GM20431 (cell line): ENCODE data around the gene ASIP.
"Not testable (repeated sequence)": the region's sequence is repeated elsewhere in the genome, so short reads cannot be mapped to it uniquely, and the experiment has no call there.

ENCODE experiments used
- in situ Hi-C: fragments of 300-500 bp; cut with MseI, MboI; formaldehyde crosslinking; loops from one replicate; pipeline ENCODE4 v1.15.0; 2020; ENCODE audit warnings: low sequenced_read_pairs; ENCODE audit not compliant: unreplicated experiment

Gene ASIP

GRCh38 chr20:34240693-34241615, at the start of gene ASIP:
Gene ASIP, plus strand, starts transcription at chr20:34241423. Its CDS starts 18,952 bp downstream, at chr20:34260375.
- in situ Hi-C loops = no loop called here

GRCh38 chr20:34193051-34193450, 48.2 kb upstream of the ASIP start:
- in situ Hi-C loops = no loop called here

DNA sequence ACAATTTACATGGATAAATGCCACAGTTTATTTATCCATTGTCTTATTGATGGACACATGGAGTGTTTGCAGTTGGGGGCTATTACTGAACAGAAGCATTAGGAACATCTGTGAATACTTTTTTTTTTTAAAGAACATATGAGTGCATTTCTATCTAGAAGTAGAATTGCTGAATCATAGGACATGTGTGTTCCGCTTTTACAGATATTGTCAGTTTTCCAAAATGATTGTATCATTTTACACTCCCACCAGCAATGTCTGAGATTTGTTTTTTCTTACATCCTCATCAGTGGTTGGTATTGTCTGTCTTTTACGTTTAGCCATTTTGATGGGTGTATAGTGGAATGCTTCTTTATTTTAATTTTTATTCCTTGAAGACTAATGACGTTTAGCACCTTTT, 42.0 kb upstream of the ASIP start:
- in situ Hi-C loops = no loop called here

GRCh38 chr20:34200023-34200422, 41.2 kb upstream of the ASIP start:
- in situ Hi-C loops = no loop called here

- in situ Hi-C loops = no loop called here
These were observed 39.7 kb upstream of the ASIP start for GRCh38 chr20:34201531-34201930.

- in situ Hi-C loops = not testable (repeated sequence)
These were observed 35.9 kb upstream of the ASIP start for GRCh38 chr20:34205172-34205880.

- in situ Hi-C loops = no loop called here
These were observed 32.1 kb upstream of the ASIP start for GRCh38 chr20:34209111-34209510.

GRCh38 chr20:34210271-34210670, 31.0 kb upstream of the ASIP start:
- in situ Hi-C loops = no loop called here

GRCh38 chr20:34211591-34211990, 29.6 kb upstream of the ASIP start:
- in situ Hi-C loops = no loop called here

DNA sequence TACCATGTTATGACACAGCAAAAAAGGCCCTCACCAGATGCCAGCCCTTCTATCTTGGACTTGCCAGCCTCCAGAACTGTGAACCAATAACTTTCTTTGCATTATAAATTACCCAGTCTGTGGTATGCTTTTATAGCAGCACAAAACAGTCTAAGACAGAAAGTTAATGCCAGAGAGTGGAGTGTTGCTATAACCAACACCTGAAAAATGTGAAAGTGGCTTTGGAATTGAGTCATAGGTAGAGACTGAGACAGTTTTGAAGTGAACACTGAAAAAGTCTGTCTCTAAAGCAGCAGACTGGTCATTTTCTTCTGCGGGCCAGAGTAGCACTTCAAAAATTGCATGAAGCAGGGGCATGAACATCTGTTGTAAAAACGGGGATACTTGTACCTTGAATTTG, 28.0 kb upstream of the ASIP start:
- in situ Hi-C loops = no loop called here

DNA sequence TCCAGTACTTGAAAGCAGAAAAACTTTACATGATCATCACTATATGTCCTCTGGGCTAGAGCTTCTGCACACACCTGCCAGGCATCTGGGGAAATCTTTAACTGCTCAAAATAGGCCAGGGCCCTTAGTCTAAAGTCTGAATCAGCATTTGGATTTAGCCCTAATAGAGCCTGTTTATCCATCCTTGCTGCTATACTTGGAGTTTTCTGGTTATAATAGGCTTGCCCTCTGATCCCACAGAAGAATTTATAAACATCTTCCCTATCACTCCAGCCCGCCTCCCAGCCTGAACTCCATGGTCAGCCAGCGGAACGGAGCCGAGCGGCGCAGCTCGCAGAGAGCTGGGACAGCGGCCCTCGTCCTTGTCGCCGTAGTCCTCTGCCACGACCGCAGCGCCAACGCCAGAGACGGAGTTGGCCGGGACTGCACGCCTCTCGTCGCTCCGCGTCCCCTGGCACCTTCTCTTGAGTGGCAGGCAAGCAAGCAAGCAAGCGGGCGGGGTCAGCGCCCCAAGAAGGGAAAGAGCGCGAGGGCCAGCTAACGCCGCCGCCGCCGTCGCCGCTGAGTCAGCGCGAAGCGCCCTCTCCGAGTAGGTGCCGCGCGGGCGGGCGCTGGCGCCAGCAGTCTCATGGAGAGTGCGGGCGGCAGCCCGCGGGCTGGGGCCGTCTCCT, 25.4 kb upstream of the ASIP start:
- in situ Hi-C loops = no loop called here

DNA sequence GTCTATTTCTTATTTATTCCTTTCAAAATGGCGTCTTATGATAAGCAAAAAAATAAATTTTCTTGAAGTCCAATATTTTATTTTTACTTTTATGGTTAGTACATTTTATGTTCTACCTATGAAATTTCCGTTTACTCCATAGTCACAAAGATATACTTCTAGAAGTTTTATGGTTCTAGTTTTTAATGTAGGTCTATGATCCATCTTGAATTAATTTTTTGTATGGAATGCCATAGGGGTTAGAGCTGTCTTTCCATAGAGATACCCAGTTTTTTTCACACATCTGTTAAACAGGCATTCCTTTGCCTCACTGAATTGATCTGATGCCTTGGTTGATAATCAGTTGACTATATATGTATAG, 24.9 kb upstream of the ASIP start:
- in situ Hi-C loops = no loop called here

DNA sequence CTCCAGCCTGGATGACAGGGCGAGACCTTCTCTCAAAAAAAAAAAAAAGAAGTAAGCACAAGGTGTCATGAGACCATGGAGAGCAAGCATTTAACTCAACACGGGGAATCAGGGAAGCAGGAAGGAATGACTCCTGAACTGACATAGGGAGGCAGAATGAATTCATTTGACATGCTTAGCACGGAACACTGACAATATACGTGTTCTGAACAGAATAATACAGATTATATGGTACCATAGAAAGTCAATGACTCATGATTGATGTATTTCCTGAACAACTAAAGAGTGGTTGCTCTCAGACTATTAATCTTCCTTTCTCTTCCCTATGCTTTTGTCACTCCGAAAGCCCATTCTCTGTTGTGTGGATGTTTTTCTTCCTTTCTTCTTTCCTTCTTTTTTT, 20.7 kb upstream of the ASIP start:
- in situ Hi-C loops = no loop called here

GRCh38 chr20:34222208-34222607, 19.0 kb upstream of the ASIP start:
- in situ Hi-C loops = no loop called here

DNA sequence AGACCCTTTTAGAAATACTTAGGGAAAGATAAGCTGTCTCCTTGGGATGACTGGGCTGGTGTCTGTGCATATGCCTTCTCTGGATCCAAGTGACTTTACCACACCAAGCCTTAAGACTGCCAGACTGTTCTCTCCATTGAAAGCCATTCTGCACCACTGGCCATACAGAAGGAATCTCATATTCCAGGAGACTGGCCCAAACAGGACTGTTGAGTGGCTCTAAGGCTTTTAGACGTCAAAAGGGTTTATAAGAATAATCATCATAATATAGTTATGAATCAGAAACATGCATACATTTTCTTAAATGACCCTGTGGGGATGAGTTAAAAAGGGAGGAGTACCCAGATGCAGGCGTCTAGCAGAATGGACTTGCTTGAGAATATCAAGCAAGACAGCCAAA, 17.0 kb upstream of the ASIP start:
- in situ Hi-C loops = not testable (repeated sequence)

- in situ Hi-C loops = no loop called here
These were observed 9.6 kb upstream of the ASIP start for GRCh38 chr20:34231634-34232033.

DNA sequence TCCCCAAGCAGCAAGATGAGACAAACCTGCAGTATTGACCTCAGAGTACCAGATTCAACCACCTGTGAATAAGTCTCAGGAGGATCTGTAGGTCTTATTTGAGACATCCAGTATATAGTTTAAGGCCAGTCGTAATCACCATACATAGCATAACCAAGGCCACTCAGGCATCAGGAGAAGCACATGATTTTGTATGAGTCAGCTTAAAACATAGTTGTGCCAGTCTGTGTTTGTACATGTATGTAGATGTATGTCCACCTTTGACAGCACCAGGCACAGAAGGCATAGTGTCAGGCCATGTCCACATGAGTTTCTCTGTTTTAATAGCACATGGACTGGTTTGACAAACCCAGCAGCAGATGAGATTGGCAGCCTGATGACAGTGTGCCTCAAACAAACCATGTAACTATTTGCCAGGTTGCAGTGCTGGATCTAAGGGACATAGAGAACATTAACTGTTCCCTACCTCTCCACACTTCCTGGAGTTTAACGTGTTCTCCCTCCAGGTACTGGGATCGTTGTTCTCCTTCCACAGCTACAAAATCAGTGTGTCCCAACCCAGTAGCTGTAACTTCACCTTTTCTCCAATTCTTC, 8.6 kb upstream of the ASIP start:
- in situ Hi-C loops = no loop called here

GRCh38 chr20:34233687-34234086, 7.5 kb upstream of the ASIP start:
- in situ Hi-C loops = no loop called here

GRCh38 chr20:34235875-34236274, 5.3 kb upstream of the ASIP start:
- in situ Hi-C loops = no loop called here

DNA sequence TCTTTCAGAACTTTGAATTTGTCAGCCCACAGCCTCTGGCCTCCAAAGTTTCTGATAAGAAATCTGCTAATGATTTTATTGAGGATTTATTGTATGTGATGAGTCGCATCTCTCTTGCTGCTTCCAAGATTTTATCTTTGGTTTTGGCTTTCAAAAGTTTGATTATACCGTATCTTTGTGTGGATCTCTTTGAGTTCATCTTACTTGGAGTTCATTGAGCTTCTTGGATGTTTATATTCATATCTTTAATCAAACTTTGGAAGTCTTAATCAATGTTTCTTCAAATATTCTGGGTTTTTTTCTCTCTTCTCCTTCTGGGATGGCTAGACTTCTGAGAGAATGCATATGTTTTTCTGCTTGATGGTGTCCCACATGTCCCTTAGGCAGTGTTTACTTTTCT, 3.3 kb upstream of the ASIP start:
- in situ Hi-C loops = no loop called here

- in situ Hi-C loops = no loop called here
These were observed 1.1 kb upstream of the ASIP start for GRCh38 chr20:34240121-34240520.
